Motor neuron (in vitro differentiated cells): ENCODE results near the gene GNAI1. TPM values are rescaled to one million over a fixed set of nuclear protein-coding genes. Genes with fewer than 3 reads are reported as not detected.

Experiments used
- ATAC-seq, 8 experiments: fragments of 200-7000 bp; cut with Tn5 transposase; replicated peaks in 6 of 8; 2 replicates each; pipeline ENCODE4 v1.8.0; 2021; ENCODE audit warnings: mild to moderate bottlenecking in 8 of 8, moderate library complexity in 8 of 8
- H3K27ac ChIP-seq, 2 donors: fragments of 250-450 bp; sonication (Bioruptor Pico); 2 replicates each; pipeline ENCODE4 v1.9.0; 2021; ENCODE audit warnings: antibody characterized with exemption in 2 of 2, mild to moderate bottlenecking in 2 of 2, moderate library complexity in 1 of 2
- H3K4me1 ChIP-seq, 2 donors: fragments of 250-450 bp; sonication (Bioruptor Pico); replicated peaks in 1 of 2; 2 replicates each; pipeline ENCODE4 v1.6.1; 2021; ENCODE audit warnings: antibody characterized with exemption in 2 of 2, mild to moderate bottlenecking in 2 of 2, moderate library complexity in 1 of 2
- H3K4me3 ChIP-seq, 5 donors: fragments of 250-450 bp; sonication (Bioruptor Pico); 2 replicates each; pipeline ENCODE4 v1.9.0; 2021; ENCODE audit warnings: antibody characterized with exemption in 5 of 5, mild to moderate bottlenecking in 5 of 5, moderate library complexity in 4 of 5
- WGBS, 10 experiments: fragments of 450-650 bp; shearing (Covaris generic); methylation state at CpG; one replicate each; pipeline ENCODE4 v1.0.0; 2022; 5-methylcytosine and 5-hydroxymethylcytosine counted together
- in situ Hi-C, 9 experiments: fragments of 400-800 bp; cut with MboI; loops; one replicate each; pipeline ENCODE4 v1.15.0; 2021; ENCODE audit warnings: low sequenced_read_pairs in 9 of 9, low pct_unique_long_range_greater_than_20kb in 2 of 9; ENCODE audit not compliant: unreplicated experiment in 9 of 9
- total RNA-seq, 8 experiments: library from RNA; unstranded; fragments of 300-600 nt; gene quantifications; 2 replicates each; pipeline versions ENCODE4 v1.2.3 to v1.2.4, GENCODE V29; 2022

The GNAI1 gene
- total RNA-seq, 8 experiments from 2014 or later, result 29.8 to 89.5 (median 33.4) TPM

DNA sequence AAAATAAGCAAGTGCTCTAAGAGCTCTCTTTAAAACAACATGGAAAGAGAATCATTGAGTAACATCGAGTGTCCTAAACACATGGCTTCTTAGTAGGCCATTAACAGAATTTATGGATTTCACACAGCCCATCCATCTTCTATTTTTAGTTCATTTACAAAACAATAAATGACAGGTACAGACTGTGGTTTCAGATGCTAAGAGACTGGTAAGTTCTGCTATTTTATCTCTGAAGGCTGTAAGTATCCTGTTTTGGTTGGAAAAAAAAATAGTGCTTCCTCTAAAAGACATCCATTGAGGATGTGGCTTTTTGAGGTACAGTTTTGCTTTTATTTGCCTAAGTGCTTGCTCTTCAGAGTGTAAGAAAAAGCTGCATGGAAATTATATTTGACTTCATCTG, 27.4 kb upstream of the GNAI1 start:
- 14 to 100% (median 43%) methylated on average over 1 of the region's 1 CpG; no CpG with 5 or more reads in 1 of the 10 experiments for WGBS, 10 experiments
- no peak overlapping the region for H3K27ac ChIP-seq
- H3K4me3 ChIP-seq, result no peak overlapping the region
- peaks cover 10 to 11% of the 10 kb centered on the region in 2 donors for H3K4me1 ChIP-seq
- in situ Hi-C loops, result no loop called here
- peak in 3 of 8 experiments; percentile 38 to 64 (median 56) for ATAC-seq

- Histone ChIP-seq H3K4me3 (no peak overlapping the region), H3K4me1 (peaks cover 10 to 11% of the 10 kb centered on the region in 2 donors), H3K27ac (no peak overlapping the region)
- in situ Hi-C loops, result no loop called here
- WGBS, 10 experiments, result 33 to 100% (median 83%) methylated on average over 1 to 5 of the region's 5 CpGs; no CpG with 5 or more reads in 1 of the 10 experiments
- no peak for ATAC-seq
Observed at GRCh38 chr7:80110376-80110775, 24.3 kb upstream of the GNAI1 start.

DNA sequence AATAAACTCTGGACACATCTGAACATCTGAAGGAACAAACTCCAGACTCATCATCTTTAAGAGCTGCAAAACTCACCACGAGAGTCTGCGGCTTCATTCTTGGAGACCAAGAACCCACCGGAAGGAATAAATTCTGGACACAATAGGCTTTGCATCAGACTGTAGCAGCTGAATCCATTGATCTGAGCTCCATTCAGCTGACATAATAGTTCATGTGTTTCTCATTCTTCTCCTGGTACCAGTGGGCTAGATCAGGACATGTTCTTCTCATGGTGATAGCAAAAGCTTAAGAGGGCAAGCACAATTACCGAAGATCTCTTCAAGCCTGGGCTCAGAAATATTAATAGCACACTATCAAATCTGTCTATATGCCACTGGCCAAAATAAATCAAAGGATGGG, 20.5 kb upstream of the GNAI1 start:
- Histone ChIP-seq H3K4me1 (no peaks in the 10 kb centered on the region), H3K27ac (no peak overlapping the region), H3K4me3 (no peak overlapping the region)
- ATAC-seq, result no peak
- in situ Hi-C loops, result no loop called here
- WGBS, 10 experiments, result 60 to 100% (median 91%) methylated on average over 1 to 4 of the region's 4 CpGs

- Histone ChIP-seq H3K4me1 (peaks cover 3 to 8% of the 10 kb centered on the region in 2 donors), H3K4me3 (no peak overlapping the region), H3K27ac (no peak overlapping the region)
- 53 to 100% (median 89%) methylated on average over 1 to 4 of the region's 4 CpGs; no CpG with 5 or more reads in 1 of the 10 experiments for WGBS, 10 experiments
- in situ Hi-C loops, result loop anchor here in 3 of 9 experiments (25.0 kb wide), 1 partner anchor 263 kb away; no protein-coding TSS in a partner anchor
- no peak for ATAC-seq
Observed at GRCh38 chr7:80124526-80125264, 9.9 kb upstream of the GNAI1 start.

DNA sequence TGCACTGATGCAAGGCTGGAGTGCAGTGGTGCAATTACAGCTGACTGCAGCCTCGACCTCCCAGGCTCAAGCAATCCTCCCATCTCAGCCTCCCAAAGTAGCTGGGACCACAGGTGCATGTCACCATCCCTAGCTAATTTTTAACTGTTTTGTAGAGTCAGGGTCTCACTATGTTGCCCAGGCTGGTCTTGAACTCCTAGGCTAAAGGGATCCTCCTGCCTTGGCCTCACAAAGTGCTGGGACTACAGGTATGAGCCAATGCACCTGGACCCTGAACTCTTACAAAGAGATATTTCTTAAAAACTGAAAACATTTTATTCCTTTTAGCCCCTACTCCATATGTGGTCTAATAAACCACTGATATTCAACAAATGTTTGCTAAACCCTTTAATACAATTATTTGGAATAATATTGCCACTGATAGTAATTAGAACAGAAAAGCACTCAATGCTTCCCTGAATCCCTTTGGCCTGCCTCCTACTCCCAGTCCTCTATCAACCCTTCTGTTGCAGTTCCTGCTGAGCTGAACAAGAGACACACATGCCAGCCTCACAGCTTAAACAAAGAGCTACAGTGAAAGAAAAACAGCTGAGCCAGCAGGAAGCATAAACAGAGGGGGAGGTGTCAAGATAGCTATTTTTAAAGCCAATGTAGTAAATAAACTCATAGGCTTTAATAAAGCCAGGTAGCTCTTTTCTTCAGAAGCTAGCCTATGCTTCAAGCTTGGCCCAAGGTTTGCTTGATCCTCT, 7.0 kb upstream of the GNAI1 start:
- Histone ChIP-seq H3K27ac (no peak overlapping the region), H3K4me3 (no peak overlapping the region), H3K4me1 (peaks cover 3 to 8% of the 10 kb centered on the region in 2 donors)
- WGBS, 10 experiments, result 0 to 100% (median 60%) methylated on average over 1 of the region's 1 CpG; no CpG with 5 or more reads in 3 of the 10 experiments
- ATAC-seq, result peak in 5 of 8 experiments; percentile 66 to 88 (median 78)
- in situ Hi-C loops, result loop anchor here in 3 of 9 experiments (25.0 kb wide), 1 partner anchor 260 kb away; no protein-coding TSS in a partner anchor

DNA sequence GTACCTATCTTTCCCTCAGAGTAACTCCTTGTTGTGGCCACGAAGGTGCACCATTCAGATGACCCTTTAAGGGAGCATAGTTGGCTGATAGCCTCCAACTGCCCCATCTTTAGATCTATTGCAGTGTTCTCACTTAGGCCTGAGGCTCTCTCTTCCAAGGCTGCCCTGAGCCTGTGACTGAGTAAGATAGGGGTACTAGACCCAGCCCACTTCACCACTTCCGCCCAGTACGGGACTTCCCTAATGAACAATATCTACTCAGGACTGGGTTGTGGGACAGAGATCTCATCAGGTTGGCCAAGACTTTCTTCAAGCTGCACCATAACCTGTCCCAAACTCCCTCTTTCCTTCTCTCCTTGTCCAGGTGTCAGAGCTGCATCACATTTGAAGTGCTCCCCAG, 5.7 kb upstream of the GNAI1 start:
- in situ Hi-C loops, result loop anchor here in 3 of 9 experiments (25.0 kb wide), 1 partner anchor 258 kb away; no protein-coding TSS in a partner anchor
- ATAC-seq, result no peak
- Histone ChIP-seq H3K4me1 (peaks cover 3 to 8% of the 10 kb centered on the region in 2 donors), H3K4me3 (no peak overlapping the region), H3K27ac (no peak overlapping the region)
- WGBS, 10 experiments, result 20 to 100% (median 83%) methylated on average over 1 to 3 of the region's 3 CpGs; no CpG with 5 or more reads in 3 of the 10 experiments

- Histone ChIP-seq H3K27ac (no peak overlapping the region), H3K4me1 (peaks cover 3 to 8% of the 10 kb centered on the region in 2 donors), H3K4me3 (no peak overlapping the region)
- ATAC-seq, result no peak
- in situ Hi-C loops, result loop anchor here in 3 of 9 experiments (25.0 kb wide), 1 partner anchor 258 kb away; no protein-coding TSS in a partner anchor
Observed at GRCh38 chr7:80129785-80130184, 4.8 kb upstream of the GNAI1 start.

GRCh38 chr7:80131675-80132435, 2.8 kb upstream of the GNAI1 start:
- H3K4me1 ChIP-seq, result peaks cover 8% of the 10 kb centered on the region in 2 donors
- ATAC-seq, result no peak
- H3K27ac ChIP-seq, result no peak overlapping the region
- in situ Hi-C loops, result loop anchor here in 3 of 9 experiments (25.0 kb wide), 1 partner anchor 255 kb away; no protein-coding TSS in a partner anchor
- no peak overlapping the region for H3K4me3 ChIP-seq
- 53 to 100% (median 88%) methylated on average over 2 of the region's 2 CpGs; no CpG with 5 or more reads in 1 of the 10 experiments for WGBS, 10 experiments

- H3K4me1 ChIP-seq, result peaks cover 8 to 9% of the 10 kb centered on the region in 2 donors
- in situ Hi-C loops, result loop anchor here in 3 of 9 experiments (25.0 kb wide), 1 partner anchor 255 kb away; no protein-coding TSS in a partner anchor
- ATAC-seq, result no peak
- H3K27ac ChIP-seq, result no peak overlapping the region
- WGBS, 10 experiments, result 60 to 100% (median 74%) methylated on average over 1 to 3 of the region's 3 CpGs; no CpG with 5 or more reads in 1 of the 10 experiments
- H3K4me3 ChIP-seq, result no peak overlapping the region
Observed at GRCh38 chr7:80132594-80132993, 2.0 kb upstream of the GNAI1 start.

GRCh38 chr7:80133361-80134114, 1.1 kb upstream of the GNAI1 start:
- no peak for ATAC-seq
- H3K4me3 ChIP-seq, result no peak overlapping the region

DNA sequence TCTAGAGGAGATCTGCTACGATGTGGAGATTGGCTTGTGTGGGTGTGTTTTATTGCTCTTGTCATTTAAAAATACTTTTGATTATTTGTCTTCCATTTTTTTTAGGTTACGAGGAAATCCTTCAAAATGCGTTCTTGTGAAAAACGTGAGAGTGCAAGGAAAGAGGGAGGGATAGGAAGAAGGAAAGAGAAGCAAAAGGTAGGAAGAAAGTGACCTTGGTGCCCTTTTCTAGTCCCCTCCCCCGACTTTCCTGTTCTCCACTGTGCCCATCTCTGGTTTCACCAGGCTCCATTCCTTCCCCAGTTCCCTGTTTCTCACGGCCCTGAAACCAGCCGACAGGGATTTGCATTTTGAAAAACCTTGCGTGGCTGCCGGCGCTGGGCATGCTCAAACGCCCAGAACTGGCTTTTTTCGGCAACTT, 506 bp upstream of the GNAI1 start:
- Histone ChIP-seq H3K4me3 (peak overlapping the region; percentile 71 to 98 (median 87)), H3K27ac (no peak overlapping the region), H3K4me1 (peaks cover 11% of the 10 kb centered on the region in 2 donors)
- in situ Hi-C loops, result loop anchor here in 3 of 9 experiments (25.0 kb wide), 1 partner anchor 253 kb away; no protein-coding TSS in a partner anchor
- peak in 1 of 8 experiments; percentile 22 for ATAC-seq
- 17 to 68% (median 29%) methylated on average over 1 to 10 of the region's 12 CpGs for WGBS, 10 experiments

More at GRCh38 chr7:80133361-80134114, 1.1 kb upstream of the GNAI1 start:
- WGBS, 10 experiments, result 60 to 91% (median 84%) methylated on average over 2 to 8 of the region's 8 CpGs; no CpG with 5 or more reads in 2 of the 10 experiments
- in situ Hi-C loops, result loop anchor here in 3 of 9 experiments (25.0 kb wide), 1 partner anchor 254 kb away; no protein-coding TSS in a partner anchor
- Histone ChIP-seq H3K27ac (no peak overlapping the region), H3K4me1 (peaks cover 6% of the 10 kb centered on the region in 2 donors)
